Measurements from ENCODE around the gene TM9SF4.
"Not testable (repeated sequence)": the region's sequence is repeated elsewhere in the genome, so short reads cannot be mapped to it uniquely, and the experiment has no call there.

Gene TM9SF4

DNA sequence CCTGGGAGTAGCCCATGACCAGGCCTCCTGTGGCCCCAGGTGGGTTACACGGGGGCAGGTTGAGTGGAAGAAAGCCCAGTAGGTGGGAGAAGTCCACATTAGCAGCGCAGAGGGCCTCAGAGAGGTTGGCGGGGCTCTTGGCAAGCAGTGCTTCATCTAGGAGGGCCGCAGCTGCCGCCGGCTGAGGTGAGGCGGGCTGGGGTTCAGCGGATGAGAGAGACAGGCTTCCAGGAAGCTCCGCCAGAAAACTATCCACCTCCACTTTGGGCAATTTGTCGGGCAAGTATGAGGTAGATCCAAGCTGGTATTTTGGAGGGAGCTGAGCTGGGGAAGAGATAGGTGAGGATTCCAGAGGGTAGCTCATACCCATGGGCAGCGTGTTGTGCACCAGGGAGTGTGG is 87.1 kb downstream of the TM9SF4 start:
- peaks cover 17 to 73% (median 60%) of the 10 kb centered on the region in 4 experiments for H3K36me3 ChIP-seq (ENCODE audit: control insufficient read depth in 4 of 4, insufficient read depth in 4 of 4, low read length in 3 of 4)
- H3K27ac ChIP-seq (ENCODE audit: insufficient read depth in 1 of 2, low read depth in 1 of 2, low read length in 2 of 2, poor library complexity in 1 of 2, severe bottlenecking in 2 of 2); H3K4me3 ChIP-seq (ENCODE audit: control insufficient read depth in 1 of 7, extremely low read depth in 1 of 7, insufficient read depth in 4 of 7, low read depth in 2 of 7, low read length in 6 of 7); H3K9me3 ChIP-seq (ENCODE audit: control extremely low read depth in 1 of 5, control insufficient read depth in 4 of 5, insufficient read depth in 2 of 5, low read depth in 1 of 5, low read length in 4 of 5); DNase-seq; POLR2A ChIA-PET; H3K4me1 ChIP-seq (ENCODE audit: control extremely low read depth in 1 of 4, control insufficient read depth in 4 of 4, insufficient read depth in 4 of 4, low read length in 3 of 4); H3K27me3 ChIP-seq (replicated peaks in 2 of 5; ENCODE audit: control insufficient read depth in 4 of 5, insufficient read depth in 5 of 5, low read length in 4 of 5): not testable (repeated sequence)
- 100% methylated on average over 5 of the region's 11 CpGs for WGBS (ENCODE audit: insufficient coverage)
- CTCF ChIA-PET, result interaction anchor here (1.2 kb wide), 1 partner anchor 16 kb away, joined by 4 read pairs; no protein-coding TSS in a partner anchor

DNA sequence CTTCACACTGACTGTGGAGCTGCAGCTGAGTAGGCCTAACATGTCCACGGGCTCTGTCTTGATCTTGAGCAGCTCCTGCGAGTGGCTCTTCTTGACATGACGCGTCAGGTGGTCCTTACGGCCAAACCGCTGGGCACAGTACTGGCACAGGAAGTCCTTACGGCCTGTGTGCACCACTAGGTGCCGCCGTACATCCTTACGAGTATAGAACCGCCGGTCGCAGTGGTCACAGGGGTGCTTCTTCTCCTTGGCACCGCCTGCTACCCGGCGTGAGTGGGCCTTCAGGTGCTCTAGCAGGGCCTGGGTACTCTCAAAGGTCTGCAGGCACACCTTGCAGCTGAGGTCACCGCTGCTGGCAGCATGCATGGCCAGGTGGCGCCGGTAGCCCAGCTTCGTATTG is 87.6 kb downstream of the TM9SF4 start:
- H3K27me3 ChIP-seq (replicated peaks in 2 of 5; ENCODE audit: control insufficient read depth in 4 of 5, insufficient read depth in 5 of 5, low read length in 4 of 5); H3K27ac ChIP-seq (ENCODE audit: insufficient read depth in 1 of 2, low read depth in 1 of 2, low read length in 2 of 2, poor library complexity in 1 of 2, severe bottlenecking in 2 of 2); H3K4me3 ChIP-seq (ENCODE audit: control insufficient read depth in 1 of 7, extremely low read depth in 1 of 7, insufficient read depth in 4 of 7, low read depth in 2 of 7, low read length in 6 of 7); H3K9me3 ChIP-seq (ENCODE audit: control extremely low read depth in 1 of 5, control insufficient read depth in 4 of 5, insufficient read depth in 2 of 5, low read depth in 1 of 5, low read length in 4 of 5); POLR2A ChIA-PET; H3K4me1 ChIP-seq (ENCODE audit: control extremely low read depth in 1 of 4, control insufficient read depth in 4 of 4, insufficient read depth in 4 of 4, low read length in 3 of 4): not testable (repeated sequence)
- WGBS (ENCODE audit: insufficient coverage), result 95% methylated on average over 20 of the region's 20 CpGs
- DNase-seq, result peak in 2 of 3 donors; percentile 20 to 46
- CTCF ChIA-PET, result interaction anchor here (1.2 kb wide), 1 partner anchor 16 kb away, joined by 4 read pairs; no protein-coding TSS in a partner anchor
- peaks cover 17 to 77% (median 63%) of the 10 kb centered on the region in 4 experiments for H3K36me3 ChIP-seq (ENCODE audit: control insufficient read depth in 4 of 4, insufficient read depth in 4 of 4, low read length in 3 of 4)

DNA sequence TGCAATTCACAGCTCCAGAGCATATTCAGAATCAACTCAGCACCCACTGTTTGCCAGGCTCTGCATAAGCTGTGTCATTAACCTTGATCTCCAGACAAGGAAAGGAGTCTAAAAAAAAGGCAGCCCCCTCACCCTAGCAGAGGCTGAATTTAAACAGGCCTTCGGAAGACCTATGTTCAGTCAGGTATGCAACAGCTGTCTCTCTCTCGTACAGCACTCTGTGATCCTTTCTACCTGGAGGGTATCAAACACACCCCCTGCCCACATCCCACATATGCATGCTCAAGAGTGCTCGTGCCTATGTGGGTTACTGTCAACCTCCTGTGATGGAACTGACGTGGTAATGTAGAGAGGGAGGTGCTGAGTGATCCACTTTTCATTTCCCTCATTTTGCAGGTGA is 89.5 kb downstream of the TM9SF4 start:
- H3K36me3 ChIP-seq (ENCODE audit: control insufficient read depth in 4 of 4, insufficient read depth in 4 of 4, low read length in 3 of 4), result peaks cover 17 to 81% (median 64%) of the 10 kb centered on the region in 4 experiments

DNA sequence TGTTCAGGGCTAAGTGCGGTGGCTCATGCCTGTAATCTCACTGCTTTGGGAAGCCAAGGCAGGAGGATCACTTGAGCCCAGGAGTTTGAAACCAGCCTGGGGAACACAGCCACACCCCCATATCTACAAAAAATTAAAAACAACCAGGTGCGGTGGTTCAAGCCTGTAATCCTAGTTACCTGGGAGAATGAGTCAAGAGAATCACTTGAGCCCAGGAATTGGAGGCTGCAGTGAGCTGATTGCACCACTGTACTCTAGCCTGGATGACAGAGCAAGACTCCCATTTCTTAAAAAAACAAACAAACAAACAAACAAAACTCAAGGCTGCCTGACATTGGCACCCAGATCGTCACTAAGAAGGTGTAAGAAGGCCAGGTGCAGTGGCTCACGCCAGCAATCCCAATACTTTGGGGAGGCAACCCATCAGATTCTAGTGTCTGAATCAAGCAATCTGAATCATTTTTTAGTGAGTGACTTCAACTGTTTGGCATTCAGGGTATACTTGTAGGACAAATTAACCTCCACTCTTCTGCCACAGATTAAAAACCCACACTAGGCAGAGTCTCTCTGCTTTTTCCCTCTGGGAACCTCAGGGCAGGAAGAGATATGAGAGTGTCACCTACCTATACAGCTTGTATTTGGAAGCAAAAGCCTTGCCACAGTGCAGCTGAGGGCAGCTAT is 91.9 kb downstream of the TM9SF4 start:
- WGBS (ENCODE audit: insufficient coverage), result 100% methylated on average over 2 of the region's 4 CpGs
- POLR2A ChIA-PET, result interaction anchor here (1.0 kb wide), 1 partner anchor 10 kb away, joined by 3 read pairs; no protein-coding TSS in a partner anchor
- no peak overlapping the region for H3K4me3 ChIP-seq (ENCODE audit: control insufficient read depth in 1 of 7, extremely low read depth in 1 of 7, insufficient read depth in 4 of 7, low read depth in 2 of 7, low read length in 6 of 7)
- CTCF ChIA-PET, result interaction anchor here (1.0 to 1.2 kb wide), 2 partner anchors 9 to 33 kb away, joined by 3 to 4 read pairs; no protein-coding TSS in a partner anchor
- H3K27ac ChIP-seq (ENCODE audit: insufficient read depth in 1 of 2, low read depth in 1 of 2, low read length in 2 of 2, poor library complexity in 1 of 2, severe bottlenecking in 2 of 2), result no peak overlapping the region
- H3K27me3 ChIP-seq (replicated peaks in 2 of 5; ENCODE audit: control insufficient read depth in 4 of 5, insufficient read depth in 5 of 5, low read length in 4 of 5), result no peaks in the 10 kb centered on the region
- H3K4me1 ChIP-seq (ENCODE audit: control extremely low read depth in 1 of 4, control insufficient read depth in 4 of 4, insufficient read depth in 4 of 4, low read length in 3 of 4), result peaks cover 17 to 34% (median 21%) of the 10 kb centered on the region in 4 experiments
- H3K36me3 ChIP-seq (ENCODE audit: control insufficient read depth in 4 of 4, insufficient read depth in 4 of 4, low read length in 3 of 4), result peaks cover 12 to 69% (median 46%) of the 10 kb centered on the region in 4 experiments
- no peak for DNase-seq
- H3K9me3 ChIP-seq (ENCODE audit: control extremely low read depth in 1 of 5, control insufficient read depth in 4 of 5, insufficient read depth in 2 of 5, low read depth in 1 of 5, low read length in 4 of 5), result no peaks in the 10 kb centered on the region

More for the DNA sequence above, 89.5 kb downstream of the TM9SF4 start:
- WGBS (ENCODE audit: insufficient coverage), result 100% methylated on average over 2 of the region's 4 CpGs
- Histone ChIP-seq H3K27me3 (replicated peaks in 2 of 5; ENCODE audit: control insufficient read depth in 4 of 5, insufficient read depth in 5 of 5, low read length in 4 of 5) (no peaks in the 10 kb centered on the region), H3K9me3 (ENCODE audit: control extremely low read depth in 1 of 5, control insufficient read depth in 4 of 5, insufficient read depth in 2 of 5, low read depth in 1 of 5, low read length in 4 of 5) (no peaks in the 10 kb centered on the region), H3K4me1 (ENCODE audit: control extremely low read depth in 1 of 4, control insufficient read depth in 4 of 4, insufficient read depth in 4 of 4, low read length in 3 of 4) (peaks cover 0 to 11% (median 0%) of the 10 kb centered on the region in 4 experiments), H3K27ac (ENCODE audit: insufficient read depth in 1 of 2, low read depth in 1 of 2, low read length in 2 of 2, poor library complexity in 1 of 2, severe bottlenecking in 2 of 2) (peak overlapping the region in 1 of 2 experiments; percentile 36), H3K4me3 (ENCODE audit: control insufficient read depth in 1 of 7, extremely low read depth in 1 of 7, insufficient read depth in 4 of 7, low read depth in 2 of 7, low read length in 6 of 7) (no peak overlapping the region)
- ChIA-PET CTCF (interaction anchor here (1.0 kb wide), 1 partner anchor 227 kb away, joined by 3 read pairs; no protein-coding TSS in a partner anchor), POLR2A (no interaction called here)
- DNase-seq, result no peak

DNA sequence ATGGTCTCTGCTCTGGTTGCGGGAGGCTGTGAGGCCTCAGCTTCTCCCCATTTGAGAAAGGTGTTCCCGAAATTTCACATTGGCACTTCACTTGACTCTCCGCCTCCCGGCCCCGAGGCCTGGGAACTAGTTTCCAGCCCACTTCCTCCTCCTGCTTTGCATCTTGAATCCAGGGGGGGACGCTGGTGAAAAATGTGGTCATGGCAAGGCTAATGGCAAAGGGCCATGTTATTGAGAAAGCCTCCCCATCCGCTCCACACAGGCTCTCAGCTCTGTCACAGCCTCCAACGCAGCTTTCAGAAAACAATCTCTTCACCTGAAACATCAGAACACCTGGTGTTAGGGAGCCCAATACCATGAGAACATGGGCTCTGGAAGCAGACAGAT is 92.5 kb downstream of the TM9SF4 start:
- Histone ChIP-seq H3K9me3 (ENCODE audit: control extremely low read depth in 1 of 5, control insufficient read depth in 4 of 5, insufficient read depth in 2 of 5, low read depth in 1 of 5, low read length in 4 of 5) (no peaks in the 10 kb centered on the region), H3K27me3 (replicated peaks in 2 of 5; ENCODE audit: control insufficient read depth in 4 of 5, insufficient read depth in 5 of 5, low read length in 4 of 5) (no peaks in the 10 kb centered on the region), H3K27ac (ENCODE audit: insufficient read depth in 1 of 2, low read depth in 1 of 2, low read length in 2 of 2, poor library complexity in 1 of 2, severe bottlenecking in 2 of 2) (no peak overlapping the region), H3K4me1 (ENCODE audit: control extremely low read depth in 1 of 4, control insufficient read depth in 4 of 4, insufficient read depth in 4 of 4, low read length in 3 of 4) (peaks cover 19 to 40% (median 27%) of the 10 kb centered on the region in 4 experiments), H3K4me3 (ENCODE audit: control insufficient read depth in 1 of 7, extremely low read depth in 1 of 7, insufficient read depth in 4 of 7, low read depth in 2 of 7, low read length in 6 of 7) (no peak overlapping the region), H3K36me3 (ENCODE audit: control insufficient read depth in 4 of 4, insufficient read depth in 4 of 4, low read length in 3 of 4) (peaks cover 12 to 65% (median 42%) of the 10 kb centered on the region in 4 experiments)
- 91% methylated on average over 8 of the region's 8 CpGs for WGBS (ENCODE audit: insufficient coverage)
- ChIA-PET CTCF (interaction anchor here (1.0 kb wide), 1 partner anchor 10 kb away, joined by 4 read pairs; no protein-coding TSS in a partner anchor), POLR2A (interaction anchor here (1.0 kb wide), 1 partner anchor 10 kb away, joined by 3 read pairs; no protein-coding TSS in a partner anchor)
- no peak for DNase-seq

DNA sequence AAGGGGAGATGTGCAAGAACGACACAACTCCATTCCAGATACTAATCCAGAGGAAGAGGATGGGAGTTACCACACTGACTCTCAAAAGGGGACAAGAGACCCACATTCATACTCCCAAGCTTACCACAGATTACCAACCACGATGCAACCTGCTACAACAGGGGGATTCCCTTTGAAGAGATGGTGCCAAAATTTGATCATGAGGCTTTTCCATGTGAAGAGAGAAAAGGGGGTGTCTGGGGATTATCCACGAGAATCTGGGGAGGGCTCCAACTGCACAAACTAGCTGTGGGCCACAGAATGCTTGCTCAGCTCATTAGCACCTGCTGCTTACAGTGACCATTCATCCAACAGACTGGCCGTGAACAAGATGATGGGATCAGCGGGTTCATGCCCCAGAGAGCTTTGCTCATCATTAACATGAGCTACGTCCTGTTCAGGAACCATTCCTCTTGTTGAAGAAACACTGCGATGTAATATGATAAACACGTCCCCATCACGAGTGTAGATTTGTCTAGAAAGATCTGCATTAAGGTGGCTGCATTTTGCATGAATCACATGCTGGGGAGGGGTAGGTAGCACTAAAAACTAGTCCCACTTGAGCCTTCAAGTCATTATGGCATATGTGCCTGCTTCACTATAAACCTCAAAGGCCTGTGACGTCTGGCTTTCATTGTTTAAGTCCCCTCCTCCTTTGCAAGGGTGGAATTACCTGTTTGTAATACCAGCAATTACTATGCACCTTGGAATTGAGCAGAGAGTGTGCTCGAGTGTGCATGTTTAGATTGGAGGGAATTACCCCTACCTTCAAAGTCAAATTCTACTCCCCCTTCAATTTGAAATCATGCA is 94.1 kb downstream of the TM9SF4 start:
- Histone ChIP-seq H3K4me3 (ENCODE audit: control insufficient read depth in 1 of 7, extremely low read depth in 1 of 7, insufficient read depth in 4 of 7, low read depth in 2 of 7, low read length in 6 of 7) (no peak overlapping the region), H3K36me3 (ENCODE audit: control insufficient read depth in 4 of 4, insufficient read depth in 4 of 4, low read length in 3 of 4) (peaks cover 5 to 51% (median 30%) of the 10 kb centered on the region in 4 experiments), H3K4me1 (ENCODE audit: control extremely low read depth in 1 of 4, control insufficient read depth in 4 of 4, insufficient read depth in 4 of 4, low read length in 3 of 4) (peaks cover 19 to 49% (median 35%) of the 10 kb centered on the region in 4 experiments), H3K9me3 (ENCODE audit: control extremely low read depth in 1 of 5, control insufficient read depth in 4 of 5, insufficient read depth in 2 of 5, low read depth in 1 of 5, low read length in 4 of 5) (no peaks in the 10 kb centered on the region), H3K27me3 (replicated peaks in 2 of 5; ENCODE audit: control insufficient read depth in 4 of 5, insufficient read depth in 5 of 5, low read length in 4 of 5) (no peaks in the 10 kb centered on the region), H3K27ac (ENCODE audit: insufficient read depth in 1 of 2, low read depth in 1 of 2, low read length in 2 of 2, poor library complexity in 1 of 2, severe bottlenecking in 2 of 2) (peak overlapping the region in 1 of 2 experiments; percentile 14)
- POLR2A ChIA-PET, result no interaction called here
- 94% methylated on average over 8 of the region's 11 CpGs for WGBS (ENCODE audit: insufficient coverage)
- no peak for DNase-seq
- CTCF ChIA-PET, result interaction anchor here (1.7 kb wide), 1 partner anchor 16 kb away, joined by 4 read pairs; no protein-coding TSS in a partner anchor

All from common myeloid progenitor, CD34-positive (primary cell).